ENCODE measurements around the gene PZP. TPM values are rescaled to one million over a fixed set of nuclear protein-coding genes. Genes with fewer than 3 reads are reported as not detected.
"Not testable (repeated sequence)": the region's sequence is repeated elsewhere in the genome, so short reads cannot be mapped to it uniquely, and the experiment has no call there.

Gene PZP
- total RNA-seq, 2 donors from 2014 or later = not detected

DNA sequence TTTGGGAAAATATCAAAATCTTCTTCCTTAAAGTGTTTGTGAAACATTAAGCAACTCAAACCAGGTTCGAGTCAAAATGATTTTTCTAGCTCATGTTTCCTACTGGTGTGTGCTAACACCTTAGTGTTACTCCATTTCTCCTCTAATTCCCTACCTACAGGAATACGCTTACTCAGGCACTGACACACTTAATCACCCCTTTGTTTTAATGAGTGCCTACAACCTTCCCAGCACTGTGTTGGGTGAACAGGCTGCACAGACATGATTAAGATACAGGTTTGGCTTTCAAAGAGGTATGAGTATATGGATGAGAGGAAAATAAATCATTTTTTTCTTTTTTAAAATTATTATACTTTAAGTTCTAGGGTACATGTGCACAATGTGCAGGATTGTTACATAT, 15.6 kb upstream of the PZP start:
- ATAC-seq (no peak), DNase-seq (no peak)
- intact Hi-C loops (cut with DNase I) = no loop called here
- Histone ChIP-seq H3K4me1 (peaks cover 5% of the 10 kb centered on the region), H3K36me3 (replicated peaks in 1 of 2; ENCODE audit: insufficient read depth in 1 of 2, low read depth in 2 of 2) (no peaks in the 10 kb centered on the region), H3K27ac (no peak overlapping the region), H3K27me3 (no peaks in the 10 kb centered on the region), H3K4me3 (no peak overlapping the region), H3K9me3 (no peaks in the 10 kb centered on the region)
- TF ChIP-seq POLR2A (IDR thresholded peaks at IDR 0.05) = no peak
- TF ChIP-seq, protein P1, sequence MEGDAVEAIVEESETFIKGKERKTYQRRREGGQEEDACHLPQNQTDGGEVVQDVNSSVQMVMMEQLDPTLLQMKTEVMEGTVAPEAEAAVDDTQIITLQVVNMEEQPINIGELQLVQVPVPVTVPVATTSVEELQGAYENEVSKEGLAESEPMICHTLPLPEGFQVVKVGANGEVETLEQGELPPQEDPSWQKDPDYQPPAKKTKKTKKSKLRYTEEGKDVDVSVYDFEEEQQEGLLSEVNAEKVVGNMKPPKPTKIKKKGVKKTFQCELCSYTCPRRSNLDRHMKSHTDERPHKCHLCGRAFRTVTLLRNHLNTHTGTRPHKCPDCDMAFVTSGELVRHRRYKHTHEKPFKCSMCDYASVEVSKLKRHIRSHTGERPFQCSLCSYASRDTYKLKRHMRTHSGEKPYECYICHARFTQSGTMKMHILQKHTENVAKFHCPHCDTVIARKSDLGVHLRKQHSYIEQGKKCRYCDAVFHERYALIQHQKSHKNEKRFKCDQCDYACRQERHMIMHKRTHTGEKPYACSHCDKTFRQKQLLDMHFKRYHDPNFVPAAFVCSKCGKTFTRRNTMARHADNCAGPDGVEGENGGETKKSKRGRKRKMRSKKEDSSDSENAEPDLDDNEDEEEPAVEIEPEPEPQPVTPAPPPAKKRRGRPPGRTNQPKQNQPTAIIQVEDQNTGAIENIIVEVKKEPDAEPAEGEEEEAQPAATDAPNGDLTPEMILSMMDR (IDR thresholded peaks at IDR 0.05) = no peak
- WGBS, 2 donors = 84 to 88% methylated on average over 2 of the region's 2 CpGs

- no peak for ATAC-seq
Measured at GRCh38 chr12:9221483-9221882, 13.3 kb upstream of the PZP start.

DNA sequence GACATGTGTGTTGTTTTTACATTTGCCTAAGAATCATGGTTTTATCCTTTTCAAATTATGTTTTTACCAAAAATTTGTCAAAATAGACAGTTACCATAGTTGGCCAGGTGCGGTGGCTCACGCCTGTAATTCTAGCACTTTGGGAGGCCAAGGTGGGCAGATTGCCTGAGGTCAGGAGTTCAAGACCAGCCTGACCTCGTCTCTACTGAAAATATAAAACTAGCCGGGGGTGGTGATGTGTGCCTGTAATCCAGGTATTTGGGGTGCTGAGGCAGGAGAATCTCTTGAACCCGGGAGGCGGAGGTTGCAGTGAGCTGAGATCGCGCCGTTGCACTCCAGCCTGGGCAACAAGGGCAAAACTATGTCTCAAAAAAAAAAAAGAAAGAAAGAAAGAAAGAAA, 12.8 kb upstream of the PZP start:
- H3K36me3 ChIP-seq (replicated peaks in 1 of 2; ENCODE audit: insufficient read depth in 1 of 2, low read depth in 2 of 2); H3K4me1 ChIP-seq; intact Hi-C loops (cut with DNase I); ATAC-seq; DNase-seq; H3K4me3 ChIP-seq; H3K27ac ChIP-seq; H3K27me3 ChIP-seq; H3K9me3 ChIP-seq: not testable (repeated sequence)
- 75 to 76% methylated on average over 9 of the region's 9 CpGs for WGBS, 2 donors

More at GRCh38 chr12:9221483-9221882, 13.3 kb upstream of the PZP start:
- 5 to 8% methylated on average over 1 of the region's 1 CpG for WGBS, 2 donors
- no peaks in the 10 kb centered on the region for H3K27me3 ChIP-seq
- no peaks in the 10 kb centered on the region for H3K36me3 ChIP-seq (replicated peaks in 1 of 2; ENCODE audit: insufficient read depth in 1 of 2, low read depth in 2 of 2)
- DNase-seq = no peak
- no peak for TF ChIP-seq POLR2A (IDR thresholded peaks at IDR 0.05)
- TF ChIP-seq, protein P1 (IDR thresholded peaks at IDR 0.05) = no peak
- H3K4me3 ChIP-seq = no peak overlapping the region
- H3K4me1 ChIP-seq = peaks cover 5% of the 10 kb centered on the region
- no peak overlapping the region for H3K27ac ChIP-seq
- H3K9me3 ChIP-seq = no peaks in the 10 kb centered on the region
- intact Hi-C loops (cut with DNase I) = no loop called here

DNA sequence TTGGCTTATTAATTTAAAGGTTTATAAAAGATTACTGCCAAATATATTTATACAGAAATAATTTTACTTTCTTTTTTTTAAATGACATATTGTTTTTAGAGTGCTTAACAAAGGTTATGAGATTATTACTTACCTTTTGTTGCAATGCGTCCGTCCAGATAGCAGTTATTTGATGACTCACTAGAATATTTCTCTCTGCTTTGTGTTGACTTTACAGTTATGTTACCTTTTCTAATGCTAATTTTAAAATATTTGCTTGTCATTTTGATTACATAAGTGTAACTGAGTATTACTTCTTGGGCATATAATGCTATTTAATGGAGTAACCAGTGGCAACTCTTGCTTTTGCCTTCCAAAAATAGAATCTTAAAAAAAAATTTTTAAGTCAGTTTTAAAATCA, 6.3 kb upstream of the PZP start:
- TF ChIP-seq, protein P1 (IDR thresholded peaks at IDR 0.05) = no peak
- no peak for TF ChIP-seq POLR2A (IDR thresholded peaks at IDR 0.05)
- WGBS, 2 donors = 75 to 80% methylated on average over 2 of the region's 2 CpGs
- H3K36me3 ChIP-seq (replicated peaks in 1 of 2; ENCODE audit: insufficient read depth in 1 of 2, low read depth in 2 of 2) = no peaks in the 10 kb centered on the region
- H3K27ac ChIP-seq = no peak overlapping the region
- no peak overlapping the region for H3K4me3 ChIP-seq
- no peaks in the 10 kb centered on the region for H3K27me3 ChIP-seq
- H3K4me1 ChIP-seq = no peaks in the 10 kb centered on the region
- intact Hi-C loops (cut with DNase I) = no loop called here
- H3K9me3 ChIP-seq = peaks cover 0 to 3% (median 0%) of the 10 kb centered on the region in 3 donors
- no peak for ATAC-seq
- DNase-seq = no peak

DNA sequence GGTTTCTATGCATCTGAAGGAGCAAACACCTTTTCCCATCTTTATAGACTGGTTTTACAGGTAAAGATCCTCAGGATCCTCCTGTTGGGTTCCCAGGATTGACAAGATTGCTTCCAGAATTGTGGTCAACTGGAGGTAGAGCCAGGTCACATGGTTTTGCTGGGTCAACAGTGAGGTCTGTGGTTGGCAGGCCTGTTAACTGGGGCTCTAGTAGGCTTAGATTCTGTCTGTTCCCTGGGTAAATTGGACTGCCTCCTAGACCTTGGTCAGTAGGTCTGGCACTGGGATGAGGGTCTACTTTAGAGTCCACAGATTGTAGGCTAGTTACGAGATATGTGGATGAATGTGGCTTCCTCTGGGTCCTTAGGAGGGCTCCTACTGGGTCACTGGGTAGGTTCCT, 3.5 kb upstream of the PZP start:
- DNase-seq (no peak), ATAC-seq (no peak)
- WGBS, 2 donors = no CpG with 5 or more reads among the region's 1 CpG
- intact Hi-C loops (cut with DNase I) = no loop called here
- Histone ChIP-seq H3K27ac (no peak overlapping the region), H3K27me3 (no peaks in the 10 kb centered on the region), H3K4me1 (no peaks in the 10 kb centered on the region), H3K9me3 (peaks cover 0 to 3% (median 0%) of the 10 kb centered on the region in 3 donors), H3K36me3 (replicated peaks in 1 of 2; ENCODE audit: insufficient read depth in 1 of 2, low read depth in 2 of 2) (no peaks in the 10 kb centered on the region), H3K4me3 (no peak overlapping the region)
- no peak for TF ChIP-seq POLR2A (IDR thresholded peaks at IDR 0.05)

GRCh38 chr12:9204380-9204779, 3.8 kb downstream of the PZP start:
- no peak for ATAC-seq
- intact Hi-C loops (cut with DNase I) = no loop called here
- Histone ChIP-seq H3K4me3 (no peak overlapping the region), H3K36me3 (replicated peaks in 1 of 2; ENCODE audit: insufficient read depth in 1 of 2, low read depth in 2 of 2) (no peaks in the 10 kb centered on the region), H3K27ac (no peak overlapping the region), H3K27me3 (no peaks in the 10 kb centered on the region), H3K4me1 (no peaks in the 10 kb centered on the region), H3K9me3 (no peaks in the 10 kb centered on the region)
- TF ChIP-seq POLR2A (IDR thresholded peaks at IDR 0.05) = no peak
- TF ChIP-seq, protein P1 (IDR thresholded peaks at IDR 0.05) = no peak
- no peak for DNase-seq
- 26 to 28% methylated on average over 3 of the region's 3 CpGs for WGBS, 2 donors

Measured in body of pancreas (tissue), 4 donors.